Gastroesophageal sphincter (tissue), 4 donors: ENCODE measurements around the gene PLAC8L1. TPM values are rescaled to one million over a fixed set of nuclear protein-coding genes. Genes with fewer than 3 reads are reported as not detected.

Source experiments
- ATAC-seq: fragments of 150-250 bp; one replicate; pipeline ENCODE4 v1.9.1; 2016; ENCODE audit warnings: mild to moderate bottlenecking, moderate library complexity
- H3K27ac ChIP-seq, 4 donors: fragments of 200-600 bp; sonication (generic) in 3 of 4; 1 replicate in 3 of 4; 2 replicates in 1 of 4; pipeline ENCODE4 v1.5.1; 2016 to 2019
- H3K27me3 ChIP-seq: fragments of 200-600 bp; sonication (generic); one replicate; pipeline ENCODE4 v1.5.1; 2019
- H3K36me3 ChIP-seq, 2 donors: fragments of 200-600 bp; sonication (generic); one replicate each; pipeline ENCODE4 v1.5.1; 2019; ENCODE audit warnings: control low read depth in 1 of 2
- H3K4me1 ChIP-seq, 3 donors: fragments of 200-600 bp; sonication (generic); 1 replicate in 2 of 3; 2 replicates in 1 of 3; pipeline ENCODE4 v1.5.1; 2016 to 2019; ENCODE audit warnings: control low read depth in 2 of 3
- H3K4me3 ChIP-seq, 2 donors: fragments of 200-600 bp; sonication (generic); one replicate each; pipeline ENCODE4 v1.5.1; 2019; ENCODE audit warnings: mild to moderate bottlenecking in 1 of 2, moderate library complexity in 1 of 2
- H3K9me3 ChIP-seq, 3 donors: fragments of 200-600 bp; sonication (generic); one replicate each; pipeline ENCODE4 v1.5.1; 2017 to 2019; ENCODE audit warnings: control low read depth in 2 of 3
- EP300 ChIP-seq: sonication (generic); formaldehyde crosslinking; IDR thresholded peaks from one replicate; pipeline ENCODE4 v1.6.1; 2017; ENCODE audit warnings: antibody characterized with exemption, mild to moderate bottlenecking
- POLR2A ChIP-seq, 2 donors: fragments of 450-650 bp; IDR thresholded peaks; one replicate each; pipeline ENCODE4 v1.6.1; 2017; ENCODE audit warnings: antibody characterized with exemption in 2 of 2, mild to moderate bottlenecking in 2 of 2, moderate library complexity in 1 of 2
- POLR2AphosphoS5 ChIP-seq: sonication (generic); formaldehyde crosslinking; IDR thresholded peaks from one replicate; pipeline ENCODE4 v1.6.1; 2017; ENCODE audit warnings: antibody characterized with exemption
- WGBS, 2 donors: methylation state at CpG; one replicate each; pipeline ENCODE4 v1.1.5; 2018; ENCODE audit warnings: low coverage in 1 of 2; 5-methylcytosine and 5-hydroxymethylcytosine counted together
- total RNA-seq, 4 donors: library from RNA; depleted of rRNA; stranded (reverse); fragments of >200 nt; gene quantifications; one replicate each; pipeline ENCODE4 v1.1.0, GENCODE V29; 2016
- TF ChIP-seq, protein P1 (sequence below), 4 experiments: fragments of 200-600 bp in 2 of 4; fragments of 450-650 bp in 2 of 4; sonication (generic) in 1 of 4; IDR thresholded peaks; one replicate each; pipeline ENCODE4 v1.5.1; 2017 to 2019; ENCODE audit warnings: antibody characterized with exemption in 4 of 4, mild to moderate bottlenecking in 2 of 4, moderate library complexity in 2 of 4

PLAC8L1 gene
- total RNA-seq, 4 donors from 2014 or later = 1.2 TPM; not detected in 3

DNA sequence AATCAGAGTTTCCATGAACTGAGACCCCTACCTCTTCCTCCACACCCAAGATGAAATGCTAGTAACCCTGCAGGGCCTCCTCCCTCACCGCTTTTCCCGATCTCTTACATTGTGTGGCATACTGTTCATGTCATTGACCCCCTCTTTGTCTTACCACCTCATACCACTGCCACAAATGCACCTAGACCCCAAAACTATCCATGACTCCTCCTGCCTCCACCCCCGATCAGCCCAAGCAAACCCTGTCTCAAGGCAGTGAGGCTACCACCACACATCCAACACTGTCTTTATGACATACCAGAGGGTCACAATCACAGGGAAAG, 55.7 kb downstream of the PLAC8L1 start:
- H3K4me3 ChIP-seq = no peak overlapping the region
- H3K9me3 ChIP-seq = no peaks in the 10 kb centered on the region
- no peaks in the 10 kb centered on the region for H3K36me3 ChIP-seq
- WGBS, 2 donors = 28 to 44% methylated on average over 2 to 3 of the region's 3 CpGs
- H3K27me3 ChIP-seq = no peaks in the 10 kb centered on the region
- no peaks in the 10 kb centered on the region for H3K4me1 ChIP-seq
- H3K27ac ChIP-seq = no peak overlapping the region
- TF ChIP-seq POLR2A (IDR thresholded peaks at IDR 0.05) = no peak
- TF ChIP-seq, protein P1, sequence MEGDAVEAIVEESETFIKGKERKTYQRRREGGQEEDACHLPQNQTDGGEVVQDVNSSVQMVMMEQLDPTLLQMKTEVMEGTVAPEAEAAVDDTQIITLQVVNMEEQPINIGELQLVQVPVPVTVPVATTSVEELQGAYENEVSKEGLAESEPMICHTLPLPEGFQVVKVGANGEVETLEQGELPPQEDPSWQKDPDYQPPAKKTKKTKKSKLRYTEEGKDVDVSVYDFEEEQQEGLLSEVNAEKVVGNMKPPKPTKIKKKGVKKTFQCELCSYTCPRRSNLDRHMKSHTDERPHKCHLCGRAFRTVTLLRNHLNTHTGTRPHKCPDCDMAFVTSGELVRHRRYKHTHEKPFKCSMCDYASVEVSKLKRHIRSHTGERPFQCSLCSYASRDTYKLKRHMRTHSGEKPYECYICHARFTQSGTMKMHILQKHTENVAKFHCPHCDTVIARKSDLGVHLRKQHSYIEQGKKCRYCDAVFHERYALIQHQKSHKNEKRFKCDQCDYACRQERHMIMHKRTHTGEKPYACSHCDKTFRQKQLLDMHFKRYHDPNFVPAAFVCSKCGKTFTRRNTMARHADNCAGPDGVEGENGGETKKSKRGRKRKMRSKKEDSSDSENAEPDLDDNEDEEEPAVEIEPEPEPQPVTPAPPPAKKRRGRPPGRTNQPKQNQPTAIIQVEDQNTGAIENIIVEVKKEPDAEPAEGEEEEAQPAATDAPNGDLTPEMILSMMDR (IDR thresholded peaks at IDR 0.05) = no peak
- TF ChIP-seq POLR2AphosphoS5 = no peak
- no peak for TF ChIP-seq EP300
- no peak for ATAC-seq

DNA sequence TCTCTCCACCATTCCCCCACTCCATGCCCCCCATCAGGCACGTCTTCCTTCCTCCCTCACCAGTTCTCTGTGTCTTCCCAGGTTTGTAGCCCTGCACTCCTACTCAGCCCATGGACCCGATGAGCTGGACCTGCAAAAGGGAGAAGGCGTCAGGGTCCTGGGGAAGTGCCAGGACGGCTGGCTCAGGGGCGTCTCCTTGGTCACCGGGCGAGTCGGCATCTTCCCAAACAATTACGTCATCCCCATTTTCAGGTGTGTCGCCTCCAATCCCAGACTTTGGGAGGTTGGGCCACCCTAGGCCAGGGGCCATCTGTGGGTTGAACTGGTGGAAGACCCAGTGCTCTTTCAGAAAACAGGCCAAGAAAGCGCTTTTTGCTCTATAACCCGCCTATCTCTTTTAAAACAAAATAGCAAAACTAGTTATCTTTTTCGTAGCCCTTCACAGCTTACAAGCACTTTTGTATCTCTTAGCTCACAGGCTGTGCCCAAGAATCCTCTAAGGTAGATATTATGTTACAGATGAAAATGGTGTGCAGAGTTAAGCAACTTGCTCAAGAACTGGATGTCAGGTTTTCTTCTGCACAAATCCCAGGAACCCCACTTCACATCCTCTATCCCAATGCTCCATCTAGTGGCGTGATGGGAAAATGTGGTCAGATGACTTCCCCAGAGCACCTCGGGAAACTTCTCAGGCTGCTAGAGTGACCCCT, 56.2 kb downstream of the PLAC8L1 start:
- no peaks in the 10 kb centered on the region for H3K4me1 ChIP-seq
- 61 to 71% methylated on average over 7 of the region's 15 CpGs for WGBS, 2 donors
- H3K36me3 ChIP-seq = no peaks in the 10 kb centered on the region
- no peak overlapping the region for H3K27ac ChIP-seq
- no peaks in the 10 kb centered on the region for H3K9me3 ChIP-seq
- H3K4me3 ChIP-seq = no peak overlapping the region
- ATAC-seq = peak; percentile 44
- no peak for TF ChIP-seq EP300
- TF ChIP-seq, protein P1 (IDR thresholded peaks at IDR 0.05) = peak; percentile 14 to 69 (median 54)
- H3K27me3 ChIP-seq = no peaks in the 10 kb centered on the region

DNA sequence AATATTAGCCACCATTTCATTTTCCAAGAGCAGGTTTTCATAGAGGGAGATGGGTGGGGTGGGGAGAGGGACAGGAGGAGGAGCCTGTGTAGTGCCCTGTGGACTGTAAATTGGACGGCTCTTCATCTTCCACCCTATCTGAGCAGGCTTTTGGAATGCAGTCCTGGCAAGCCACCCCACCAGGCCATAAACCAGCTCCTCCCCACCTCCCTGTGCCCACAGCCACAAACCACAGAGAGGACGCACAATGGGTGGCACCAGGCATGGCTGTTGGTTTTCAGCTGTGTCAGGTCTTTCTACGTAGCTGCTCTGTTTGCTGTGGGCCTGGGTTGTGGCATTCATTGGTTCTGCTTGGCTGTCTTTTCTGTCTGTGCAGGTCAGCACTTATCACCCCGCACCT, 58.0 kb downstream of the PLAC8L1 start:
- H3K36me3 ChIP-seq = no peaks in the 10 kb centered on the region
- no peak for TF ChIP-seq POLR2A (IDR thresholded peaks at IDR 0.05)
- no peak for TF ChIP-seq POLR2AphosphoS5
- no peak for TF ChIP-seq EP300
- TF ChIP-seq, protein P1 (IDR thresholded peaks at IDR 0.05) = no peak
- H3K27me3 ChIP-seq = no peaks in the 10 kb centered on the region
- no peak overlapping the region for H3K27ac ChIP-seq
- WGBS, 2 donors = 14 to 93% methylated on average over 1 to 3 of the region's 4 CpGs
- no peaks in the 10 kb centered on the region for H3K9me3 ChIP-seq
- ATAC-seq = no peak
- no peaks in the 10 kb centered on the region for H3K4me1 ChIP-seq
- no peak overlapping the region for H3K4me3 ChIP-seq

DNA sequence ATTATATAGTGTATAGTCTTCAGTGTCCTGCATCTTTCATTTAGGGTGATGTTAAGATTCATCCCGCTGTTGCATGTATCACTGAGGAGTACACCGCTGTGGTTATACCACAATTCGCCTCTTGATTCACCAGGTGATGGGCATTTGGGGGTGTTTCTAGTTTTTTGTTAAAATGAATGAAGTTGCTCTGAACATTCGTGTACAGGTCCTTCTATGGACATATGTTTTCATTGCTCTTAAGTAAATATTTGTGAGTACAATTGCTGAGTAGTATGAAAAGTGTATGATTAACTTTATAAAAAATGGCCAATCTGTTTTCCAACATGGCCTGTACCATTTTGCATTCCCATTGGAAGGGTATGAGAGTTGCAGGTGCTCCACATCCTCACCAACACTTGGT, 61.7 kb downstream of the PLAC8L1 start:
- H3K4me3 ChIP-seq = no peak overlapping the region
- no peak for ATAC-seq
- TF ChIP-seq, protein P1 (IDR thresholded peaks at IDR 0.05) = no peak
- TF ChIP-seq EP300 (no peak), POLR2A (IDR thresholded peaks at IDR 0.05) (no peak), POLR2AphosphoS5 (no peak)
- no peak overlapping the region for H3K27ac ChIP-seq
- H3K36me3 ChIP-seq = no peaks in the 10 kb centered on the region
- no peaks in the 10 kb centered on the region for H3K9me3 ChIP-seq
- H3K27me3 ChIP-seq = no peaks in the 10 kb centered on the region
- 93 to 94% methylated on average over 4 of the region's 4 CpGs for WGBS, 2 donors
- no peaks in the 10 kb centered on the region for H3K4me1 ChIP-seq

DNA sequence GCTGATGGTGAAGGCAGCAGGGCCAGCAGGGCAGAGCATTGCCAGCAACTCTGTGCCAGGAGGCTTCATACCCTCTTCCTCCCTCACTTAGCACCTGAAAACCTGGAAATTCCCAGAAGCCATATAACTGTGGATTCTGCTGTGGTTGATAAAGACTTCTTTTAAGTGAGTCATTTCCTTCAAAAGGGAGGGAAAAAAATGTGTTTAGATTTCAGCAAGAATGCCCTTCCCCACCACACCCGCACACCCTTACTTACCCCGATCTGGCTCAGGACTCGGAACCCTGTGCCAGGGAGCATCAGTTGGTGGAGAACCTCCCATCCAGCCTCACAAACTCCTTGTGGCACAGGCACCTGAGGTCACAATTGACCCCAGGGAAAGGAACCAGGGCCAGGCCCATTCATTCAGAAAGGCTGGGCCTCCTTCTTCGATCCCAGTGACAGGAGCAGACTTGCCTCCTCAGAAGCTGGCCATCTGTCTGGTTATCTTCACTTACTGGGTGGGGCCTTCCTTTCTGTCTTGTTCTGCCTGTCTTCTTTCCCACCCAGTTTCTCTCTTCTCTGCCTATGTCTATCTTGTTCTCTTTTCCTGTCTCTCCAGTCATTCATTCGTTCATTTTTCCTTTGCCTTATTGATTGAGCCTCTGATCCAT, 62.6 kb downstream of the PLAC8L1 start:
- no peaks in the 10 kb centered on the region for H3K4me1 ChIP-seq
- H3K27ac ChIP-seq = no peak overlapping the region
- H3K4me3 ChIP-seq = no peak overlapping the region
- no peaks in the 10 kb centered on the region for H3K27me3 ChIP-seq
- no peaks in the 10 kb centered on the region for H3K36me3 ChIP-seq
- WGBS, 2 donors = 54 to 79% methylated on average over 3 to 4 of the region's 5 CpGs
- ATAC-seq = no peak
- TF ChIP-seq POLR2A (IDR thresholded peaks at IDR 0.05) (no peak), POLR2AphosphoS5 (no peak)
- TF ChIP-seq, protein P1 (IDR thresholded peaks at IDR 0.05) = no peak
- H3K9me3 ChIP-seq = no peaks in the 10 kb centered on the region
